Breast epithelium (tissue), 3 donors: ENCODE measurements around the gene SNX33.

Source experiments
- CTCF ChIP-seq, 3 donors: fragments of 450-650 bp; IDR thresholded peaks; one replicate each; pipeline ENCODE4 v1.5.1; 2016 to 2017; ENCODE audit warnings: antibody characterized with exemption in 3 of 3, mild to moderate bottlenecking in 3 of 3, moderate library complexity in 3 of 3
- POLR2A ChIP-seq: fragments of 450-650 bp; IDR thresholded peaks from one replicate; pipeline ENCODE4 v1.6.1; 2016; ENCODE audit warnings: antibody characterized with exemption, mild to moderate bottlenecking, moderate library complexity

DNA sequence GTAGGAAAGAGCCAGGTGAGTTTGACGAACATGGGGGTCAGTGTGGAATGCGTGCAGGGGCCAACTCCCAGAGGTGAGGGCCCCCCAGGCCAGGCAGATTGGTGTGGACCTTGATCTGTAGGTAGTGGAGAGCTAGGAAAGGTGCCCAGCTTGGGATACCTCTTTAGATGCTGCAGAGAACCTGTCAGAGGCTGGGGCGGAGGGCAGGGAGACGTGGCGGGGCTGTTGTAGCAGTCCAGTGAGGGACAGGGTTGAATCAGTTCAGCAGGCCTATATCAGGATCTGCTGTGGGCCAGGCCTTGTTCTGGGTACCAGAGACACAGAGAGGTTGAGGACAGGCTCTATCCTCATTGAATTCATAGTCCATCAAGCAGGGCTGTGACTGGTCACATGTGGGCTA is 8.6 kb downstream of the SNX33 start:
- TF ChIP-seq POLR2A = no peak
- no peak for TF ChIP-seq CTCF (IDR thresholded peaks at IDR 0.05)
